ENCODE results near the gene FAM228A.
"Not testable (repeated sequence)": the region's sequence is repeated elsewhere in the genome, so short reads cannot be mapped to it uniquely, and the experiment has no call there.

FAM228A gene

DNA sequence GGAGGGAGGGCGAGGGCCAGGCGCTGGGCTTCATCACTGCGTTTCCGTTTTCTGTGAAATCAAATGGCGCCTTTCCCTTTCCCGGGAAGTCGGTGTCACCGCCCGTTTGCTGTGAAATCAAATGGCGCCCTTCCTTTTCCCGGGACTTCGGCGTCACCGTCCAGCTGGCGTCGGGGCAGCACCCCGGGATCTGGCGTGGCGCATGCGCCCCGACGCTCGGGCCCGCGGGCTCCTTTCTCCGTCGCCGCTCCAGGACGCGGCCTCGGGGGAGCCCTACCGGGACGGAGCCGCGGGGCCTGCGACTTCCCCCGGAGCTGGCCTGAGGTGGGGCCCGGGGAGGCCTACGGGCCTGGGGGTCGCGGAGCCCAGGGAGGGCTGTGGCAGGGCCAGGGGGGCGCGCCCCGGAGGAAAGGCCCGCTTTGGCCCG, at the start of gene FAM228A:
Gene FAM228A, plus strand, starts transcription at position 203 of the 427 bp plus-strand sequence. CDS start 428 bp downstream, outside the sequence.
- no peak for DNase-seq (ENCODE audit: low spot score)

DNA sequence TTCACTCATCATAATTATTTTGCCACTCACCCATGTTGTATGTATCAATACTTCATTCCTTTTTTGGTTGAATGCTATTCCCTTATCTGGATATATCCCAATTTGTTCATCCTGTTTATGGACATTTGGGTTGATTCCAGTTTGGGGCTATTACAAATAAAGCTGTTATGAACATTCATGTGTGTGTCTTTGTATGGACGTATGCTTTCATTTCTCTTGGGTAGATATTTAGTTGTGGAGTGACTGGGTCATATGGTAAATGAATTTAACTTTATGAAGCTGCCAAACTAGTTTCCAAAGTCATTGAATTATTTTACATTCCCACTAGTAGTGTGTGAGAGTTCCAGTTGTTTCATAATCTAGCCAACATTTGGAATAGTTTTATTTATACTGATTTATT, 48.9 kb upstream of the FAM228A start:
- DNase-seq (ENCODE audit: low spot score), result no peak

DNA sequence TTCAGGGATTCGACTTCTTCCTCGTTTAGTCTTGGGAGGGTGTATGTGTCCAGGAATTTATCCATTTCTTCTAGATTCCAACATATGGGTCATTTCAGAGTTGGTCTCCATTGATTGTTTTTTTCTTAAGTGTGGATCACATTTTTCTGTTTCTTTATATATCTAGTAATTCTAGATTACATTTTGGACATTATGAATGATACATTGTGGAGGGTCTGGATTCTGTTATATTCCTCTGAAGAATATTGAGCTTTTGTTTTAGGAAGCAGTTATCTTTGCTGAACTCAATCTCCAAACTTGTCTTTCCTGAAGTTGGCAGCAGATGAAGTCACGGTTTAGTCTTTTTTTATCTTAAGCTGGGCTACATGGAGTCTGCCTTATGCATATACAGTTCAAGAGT, 42.3 kb upstream of the FAM228A start:
- no peak for DNase-seq (ENCODE audit: low spot score)

DNA sequence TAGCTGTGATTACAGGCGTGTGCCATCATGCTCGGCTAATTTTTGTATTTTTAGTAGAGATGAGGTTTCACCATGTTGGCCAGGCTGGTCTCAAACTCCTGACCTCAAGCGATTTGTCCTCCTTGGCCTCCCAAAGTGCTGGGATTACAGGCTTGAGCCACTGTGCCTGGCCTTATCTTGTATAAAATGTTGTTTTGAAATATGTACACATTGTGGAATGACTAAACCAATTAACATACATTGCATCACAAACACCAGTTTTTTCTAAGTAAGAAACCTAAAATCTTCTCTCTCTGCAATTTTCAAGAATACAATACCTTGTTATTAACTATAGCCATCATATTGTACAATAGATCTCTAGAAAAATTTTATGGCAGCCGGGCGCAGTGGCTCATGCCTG, 34.5 kb upstream of the FAM228A start:
- not testable (repeated sequence) for DNase-seq (ENCODE audit: low spot score)

DNA sequence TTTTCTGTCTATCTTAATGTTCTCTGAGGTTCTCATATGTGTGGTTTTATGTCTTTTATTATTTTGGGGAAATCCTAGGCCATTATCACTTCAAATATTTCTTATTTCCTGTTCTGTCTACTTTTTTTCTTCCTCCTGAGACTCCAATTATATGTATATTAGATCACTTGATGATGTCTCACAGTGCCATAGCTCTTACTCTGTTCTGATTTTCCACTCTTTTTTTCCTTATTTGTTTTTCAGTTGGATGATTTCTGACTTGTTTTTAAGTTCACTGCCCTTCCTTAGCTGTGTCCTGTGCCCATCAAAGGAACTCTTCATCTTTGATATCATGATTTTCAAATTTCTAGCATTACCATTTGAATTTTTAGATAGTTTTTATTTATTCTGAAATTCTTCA, 27.5 kb upstream of the FAM228A start:
- DNase-seq (ENCODE audit: low spot score), result no peak

DNA sequence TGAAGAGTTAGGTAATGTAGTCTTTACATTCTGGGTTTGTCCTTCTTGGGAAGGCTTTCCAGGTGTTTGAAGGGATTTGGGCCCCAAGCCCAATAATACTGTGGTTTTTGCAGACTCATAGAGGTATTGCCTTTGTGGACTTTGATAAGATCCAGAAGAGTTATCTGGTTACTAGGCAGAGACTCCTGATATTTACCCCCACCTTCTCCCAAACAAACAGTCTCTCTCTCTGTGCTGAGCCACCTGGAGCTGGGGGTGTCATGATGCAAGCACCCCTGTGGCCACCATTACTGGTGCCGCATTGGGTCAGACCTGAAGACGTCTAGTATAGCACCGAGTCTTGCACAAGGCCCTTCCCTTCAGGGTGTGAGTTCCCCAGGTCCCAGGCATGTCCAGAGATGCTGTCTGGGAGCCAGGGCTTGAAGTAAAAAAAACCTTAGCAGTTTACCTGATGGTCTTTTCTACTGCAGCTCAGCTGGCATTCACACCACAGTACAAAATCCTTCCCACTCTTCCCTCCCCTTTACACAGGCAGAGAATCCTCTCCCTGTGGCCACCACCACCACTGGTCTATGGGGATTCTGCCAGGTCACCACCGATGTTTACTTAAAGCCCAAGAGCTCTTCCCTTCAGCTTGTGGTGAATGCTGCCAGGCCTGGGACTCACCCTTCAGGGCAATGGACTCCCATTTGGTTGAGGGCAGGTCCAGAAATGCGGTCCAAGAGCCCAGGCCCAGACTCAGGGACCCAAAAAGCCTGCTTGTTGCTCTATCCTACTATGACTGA, 22.2 kb upstream of the FAM228A start:
- no peak for DNase-seq (ENCODE audit: low spot score)

DNA sequence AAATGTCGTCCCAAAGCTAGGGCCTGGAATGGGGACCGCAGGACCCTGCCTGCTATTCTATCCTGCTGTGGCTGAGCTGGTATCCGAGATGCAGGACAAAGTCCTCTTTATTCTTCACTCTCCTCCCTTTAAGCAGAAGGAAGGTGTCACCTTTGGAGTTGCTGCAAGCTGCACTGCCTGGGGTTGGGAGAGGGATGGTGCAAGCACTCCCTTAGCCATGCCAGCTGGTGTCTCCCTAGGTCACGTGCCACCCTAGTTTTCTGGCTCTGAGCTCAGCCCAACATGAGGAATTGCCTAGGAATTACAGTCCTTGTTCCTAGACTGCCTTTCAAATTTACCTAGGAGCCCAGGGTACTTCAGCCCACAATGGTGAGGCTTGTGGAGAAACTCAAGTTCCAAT, 21.4 kb upstream of the FAM228A start:
- DNase-seq (ENCODE audit: low spot score), result no peak

DNA sequence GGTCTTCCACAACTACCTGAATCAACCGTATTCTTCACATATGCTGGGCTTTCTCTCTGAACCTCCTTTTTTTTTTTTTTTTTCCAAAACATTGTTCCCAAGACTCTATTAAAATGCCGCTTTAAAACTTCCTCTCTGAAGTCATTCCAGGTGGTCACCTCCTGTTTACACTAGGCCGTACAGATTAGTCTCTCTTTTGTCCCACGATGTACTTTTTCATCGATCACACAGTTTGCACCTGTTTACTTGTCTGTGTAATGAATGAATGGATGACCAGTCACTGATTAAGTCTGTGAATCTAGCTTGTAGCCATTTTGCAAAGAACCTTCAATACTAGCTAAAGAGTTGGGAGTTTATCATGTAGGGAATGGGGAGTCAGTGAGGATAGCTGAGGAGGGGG, 16.7 kb upstream of the FAM228A start:
- no peak for DNase-seq (ENCODE audit: low spot score)

DNA sequence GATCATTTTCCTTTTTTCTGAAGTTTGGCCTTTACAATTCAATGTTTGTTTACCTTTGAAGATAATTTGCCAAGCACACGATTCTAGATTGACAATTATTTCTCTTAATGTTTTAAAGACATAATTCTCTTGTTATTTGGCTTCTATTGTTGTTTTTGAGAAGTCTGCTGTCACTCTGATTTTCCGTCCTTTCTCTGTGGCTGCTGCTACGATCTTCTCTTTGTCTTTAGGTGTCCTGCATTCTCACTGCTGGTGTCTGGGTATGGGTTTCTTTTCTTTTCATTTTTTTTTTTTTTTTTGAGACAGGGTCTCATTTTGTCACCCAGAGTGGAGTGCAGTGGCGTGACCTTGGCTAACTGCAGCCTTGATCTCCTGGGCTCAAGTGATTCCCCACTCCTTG, 15.1 kb upstream of the FAM228A start:
- no peak for DNase-seq (ENCODE audit: low spot score)

DNA sequence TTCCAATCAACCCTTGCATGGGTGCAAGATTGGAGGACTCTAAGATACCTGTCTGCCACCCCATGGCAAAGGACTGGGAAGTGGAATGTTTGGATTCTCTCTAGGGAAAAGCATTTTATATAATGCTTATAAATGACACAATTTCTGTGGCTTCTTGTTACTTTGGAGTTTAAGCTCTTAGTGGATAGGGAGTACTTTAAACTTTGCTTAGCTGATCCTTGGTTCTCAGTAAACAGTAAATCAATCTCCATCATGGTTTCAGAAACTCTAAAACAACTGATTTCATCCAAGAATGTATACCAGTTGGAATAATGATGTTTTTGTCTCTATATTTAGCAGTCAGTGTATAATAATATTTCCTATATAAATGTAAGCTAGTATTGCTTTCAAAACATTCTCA, 14.1 kb upstream of the FAM228A start:
- no peak for DNase-seq (ENCODE audit: low spot score)

DNA sequence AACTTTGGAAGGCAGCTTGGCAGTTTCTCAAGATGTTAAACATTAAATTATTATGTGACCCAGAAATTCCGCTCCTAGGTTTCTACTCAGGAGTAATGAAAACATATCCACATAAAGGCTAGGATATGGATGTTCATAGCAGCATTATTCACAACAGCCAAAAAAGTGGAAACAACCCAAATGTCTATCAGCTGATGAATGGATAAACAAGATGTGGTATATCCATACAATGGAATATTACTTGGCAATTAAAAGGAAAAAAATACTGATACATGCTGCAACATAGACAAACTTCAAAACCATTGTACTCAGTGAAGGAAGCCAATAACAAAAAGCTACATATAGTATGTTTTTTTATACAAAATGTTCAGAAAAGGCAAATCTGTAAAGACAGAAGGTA, 12.4 kb upstream of the FAM228A start:
- DNase-seq (ENCODE audit: low spot score), result no peak

DNA sequence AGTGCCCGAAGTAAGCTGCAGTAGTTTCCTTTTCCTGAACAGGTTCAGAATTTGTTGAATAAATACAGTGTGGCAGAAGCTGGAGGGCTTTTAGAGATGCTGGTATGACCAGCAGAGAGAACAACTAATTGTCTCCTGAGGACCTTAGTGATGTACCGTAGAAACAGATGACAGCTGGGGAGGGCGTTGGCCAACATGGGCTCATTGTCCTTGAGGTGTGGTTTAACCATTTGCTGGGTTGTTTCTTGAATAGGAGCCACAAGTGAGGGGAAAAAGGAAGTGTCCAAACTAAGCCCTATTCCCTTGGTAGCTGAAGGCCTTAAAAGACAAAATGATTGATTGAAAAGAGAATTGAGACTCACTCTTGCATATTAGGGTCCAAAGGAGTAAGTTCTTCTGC, 11.7 kb upstream of the FAM228A start:
- DNase-seq (ENCODE audit: low spot score), result no peak

DNA sequence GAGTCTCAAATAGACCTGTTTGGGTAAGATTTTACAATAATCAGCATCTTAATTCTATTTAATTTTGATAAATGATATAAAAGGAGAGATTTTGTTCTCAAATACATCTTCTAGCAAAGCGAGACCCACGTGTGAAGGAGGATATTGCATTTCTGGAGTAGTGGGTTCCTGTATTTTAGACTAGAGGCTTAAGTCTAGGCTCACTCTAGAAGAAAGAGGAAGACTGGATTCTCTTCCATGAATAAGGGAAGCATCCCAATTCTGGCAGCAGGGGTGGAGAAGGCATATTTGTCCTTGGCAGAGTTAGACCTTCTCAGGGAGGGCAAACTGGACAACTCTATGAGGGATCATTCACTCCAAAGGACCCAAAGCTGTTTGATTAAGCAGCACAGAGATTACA, 11.3 kb upstream of the FAM228A start:
- DNase-seq (ENCODE audit: low spot score), result no peak

DNA sequence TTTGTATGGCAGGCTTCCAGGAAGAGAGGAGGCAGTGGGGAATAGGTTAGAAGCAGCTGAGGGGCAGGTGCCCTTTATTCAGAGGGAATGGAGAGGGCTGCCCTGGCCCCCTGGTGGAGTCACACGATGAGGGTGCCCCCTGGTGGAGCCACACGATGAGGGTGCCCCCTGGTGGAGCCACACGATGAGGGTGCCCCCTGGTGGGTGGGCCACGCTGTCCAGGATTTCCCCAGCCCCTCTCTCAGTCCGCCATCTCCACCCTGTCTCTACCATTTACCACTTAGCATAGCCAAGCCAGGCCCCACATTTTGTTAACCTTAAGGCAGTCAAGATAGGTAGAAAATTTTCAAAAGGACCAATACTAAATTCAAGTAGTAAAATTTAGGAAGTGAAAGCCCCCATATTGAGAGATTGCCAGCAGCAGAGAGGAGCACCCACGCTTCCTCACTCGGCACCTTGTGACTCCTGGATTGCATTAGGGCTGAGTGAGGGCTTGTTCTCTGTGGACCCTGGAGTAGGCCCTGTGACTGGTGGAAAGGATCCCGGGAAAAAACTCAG, 10.4 kb upstream of the FAM228A start:
- peak; percentile 39 for DNase-seq (ENCODE audit: low spot score)

DNA sequence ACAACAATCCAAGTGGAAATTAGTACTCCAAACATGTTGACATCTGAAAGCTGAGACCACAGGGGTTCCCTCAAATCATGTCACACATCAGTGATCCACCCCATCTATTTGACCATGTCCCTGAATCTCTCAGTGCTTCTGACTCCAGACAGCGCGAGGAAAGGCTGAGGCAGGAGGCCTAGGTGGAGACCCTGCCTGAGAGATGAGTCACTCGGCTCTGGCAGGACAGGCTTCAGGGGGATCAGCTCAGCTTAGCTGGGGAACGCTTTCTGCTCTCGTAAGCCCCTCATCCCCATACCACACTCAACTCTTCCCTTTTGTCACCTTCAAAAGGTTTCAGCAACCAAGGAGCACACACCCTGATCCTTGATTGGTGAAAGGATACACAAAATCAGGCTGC, 5.8 kb upstream of the FAM228A start:
- no peak for DNase-seq (ENCODE audit: low spot score)

DNA sequence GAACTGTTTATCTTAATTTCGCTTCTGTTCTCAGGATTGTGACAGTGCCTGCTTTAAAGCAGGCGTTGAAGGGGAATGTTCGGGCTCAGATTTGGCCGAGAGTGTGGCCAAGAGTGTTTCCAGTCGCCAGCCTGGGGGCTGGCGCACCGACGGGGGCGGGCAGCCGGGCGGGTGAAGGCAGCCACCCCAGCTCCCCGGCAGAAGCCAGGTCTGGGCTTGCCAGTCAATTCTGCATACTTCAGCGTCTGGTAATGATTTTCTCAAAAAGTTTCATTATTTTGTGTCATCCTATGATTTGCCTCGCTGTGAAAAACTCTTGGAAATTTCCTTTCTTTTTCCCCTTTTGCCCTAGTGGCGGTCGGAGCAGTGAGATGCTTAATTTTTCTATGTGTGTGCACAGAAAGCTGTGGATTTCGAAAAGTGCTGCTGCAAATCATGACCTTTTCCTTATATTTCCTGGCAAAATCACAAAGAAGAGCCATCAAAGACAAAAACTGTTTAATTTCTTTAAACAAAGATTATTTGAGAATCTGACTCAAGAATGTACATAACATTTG, 856 bp downstream of the FAM228A start:
- DNase-seq (ENCODE audit: low spot score), result no peak

DNA sequence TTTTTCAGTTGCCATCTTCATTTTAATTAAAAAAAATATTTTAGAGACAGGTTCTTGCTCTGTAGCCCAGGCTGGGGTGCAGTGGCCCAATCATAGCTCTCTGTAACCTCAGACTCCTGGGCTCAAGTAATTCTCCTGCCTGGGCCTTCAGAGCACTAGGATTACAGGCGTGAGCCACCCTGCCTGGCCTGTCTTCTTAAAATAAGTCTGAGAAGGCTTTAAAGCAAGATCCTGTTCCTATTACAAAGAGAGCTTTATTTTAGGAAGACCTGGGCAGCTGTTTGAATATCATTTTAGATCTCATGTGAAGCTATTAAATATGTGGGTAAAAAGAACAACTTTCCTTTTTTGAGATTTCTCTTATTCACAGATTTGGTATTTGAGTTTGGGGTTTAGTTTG, 1.5 kb downstream of the FAM228A start:
- DNase-seq (ENCODE audit: low spot score), result no peak

DNA sequence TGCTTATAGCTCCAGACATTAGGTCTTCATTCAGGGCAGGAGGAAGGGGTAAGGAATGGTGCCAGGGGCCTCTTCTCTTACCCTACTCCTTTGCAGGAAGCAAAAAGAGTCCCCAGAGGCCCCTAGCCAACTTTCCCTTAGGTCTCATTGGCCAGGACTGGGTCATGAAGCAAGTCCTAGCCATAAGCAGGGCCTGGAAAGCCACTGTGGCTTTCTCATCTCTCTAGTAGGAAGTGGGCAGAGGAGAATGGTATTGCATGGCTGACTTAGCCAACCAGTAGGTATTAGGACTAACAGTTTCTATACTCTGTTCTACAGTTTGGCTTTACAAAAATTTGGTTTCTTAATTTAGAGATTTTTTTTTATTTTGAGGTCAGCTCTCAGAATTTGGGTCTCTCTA, 4.8 kb downstream of the FAM228A start:
- no peak for DNase-seq (ENCODE audit: low spot score)

DNA sequence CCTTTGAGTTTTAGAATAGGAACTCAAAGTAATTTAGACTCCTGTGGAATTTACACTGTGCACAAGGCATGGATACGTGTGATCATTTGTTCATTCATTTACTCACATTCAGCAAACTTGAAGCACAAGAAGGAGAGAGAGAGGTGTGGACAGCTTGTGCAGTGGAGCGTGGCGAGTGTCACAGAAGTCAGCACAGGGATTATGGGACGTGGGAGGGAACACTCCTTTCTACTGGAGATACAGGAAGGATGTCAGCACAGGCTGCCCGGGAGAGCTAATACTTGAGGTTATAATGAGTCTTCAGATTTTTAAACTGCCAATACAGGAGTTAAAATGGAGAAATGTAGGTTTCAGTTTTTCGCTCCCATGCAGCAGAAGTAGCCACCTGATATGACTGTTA, 7.0 kb downstream of the FAM228A start:
- no peak for DNase-seq (ENCODE audit: low spot score)

DNA sequence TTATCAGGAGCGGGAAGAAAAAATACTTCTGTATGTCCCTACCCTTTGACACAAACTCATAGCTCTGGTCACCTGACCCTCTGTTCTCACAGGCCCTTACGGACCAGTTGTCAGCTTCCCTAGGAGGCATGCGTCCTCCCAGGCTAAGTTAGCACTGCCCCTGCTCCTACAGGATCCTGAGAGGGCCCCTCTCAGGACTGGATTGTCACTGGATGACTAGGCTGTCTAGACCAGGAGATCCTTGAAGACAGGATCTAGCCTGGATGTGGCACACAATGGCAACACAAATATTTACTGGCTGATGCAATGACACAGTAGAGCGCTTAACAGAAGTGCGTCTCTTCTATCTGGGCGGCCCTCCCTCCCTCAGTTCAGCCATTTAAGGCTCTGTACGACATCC, 7.7 kb downstream of the FAM228A start:
- DNase-seq (ENCODE audit: low spot score), result no peak

DNA sequence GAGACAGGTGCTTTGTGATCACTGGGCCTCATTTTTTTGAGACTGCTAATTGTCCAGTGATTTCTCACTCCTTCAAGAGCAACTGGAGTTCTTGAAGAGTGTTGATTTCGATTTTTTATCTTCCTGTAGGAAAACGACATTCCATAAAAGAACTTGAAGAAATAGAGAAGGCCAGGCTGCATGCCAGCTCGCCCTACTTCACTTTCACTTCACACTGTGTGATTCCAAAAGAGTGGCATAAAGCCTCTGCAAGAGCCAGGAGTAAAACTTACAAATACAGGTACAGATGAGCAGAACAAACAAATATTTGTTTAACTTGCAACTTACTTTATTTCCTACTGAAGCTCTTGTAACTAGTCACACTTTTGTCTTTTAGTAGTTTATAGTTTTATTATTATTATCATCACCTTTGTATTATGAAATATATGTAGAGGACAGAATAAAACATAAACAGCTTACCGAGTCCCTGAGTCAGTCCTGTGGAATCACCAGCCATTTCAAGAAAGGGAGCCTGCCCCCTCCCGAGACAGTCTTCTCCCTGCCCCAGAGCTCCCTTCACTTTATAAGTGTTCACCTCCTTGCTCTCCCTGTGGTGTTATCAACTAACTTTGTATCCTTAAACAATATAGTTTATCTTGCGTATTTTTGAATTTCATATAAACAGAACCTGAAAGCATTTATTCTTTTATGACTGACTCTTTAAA, 8.7 kb downstream of the FAM228A start:
- no peak for DNase-seq (ENCODE audit: low spot score)

DNA sequence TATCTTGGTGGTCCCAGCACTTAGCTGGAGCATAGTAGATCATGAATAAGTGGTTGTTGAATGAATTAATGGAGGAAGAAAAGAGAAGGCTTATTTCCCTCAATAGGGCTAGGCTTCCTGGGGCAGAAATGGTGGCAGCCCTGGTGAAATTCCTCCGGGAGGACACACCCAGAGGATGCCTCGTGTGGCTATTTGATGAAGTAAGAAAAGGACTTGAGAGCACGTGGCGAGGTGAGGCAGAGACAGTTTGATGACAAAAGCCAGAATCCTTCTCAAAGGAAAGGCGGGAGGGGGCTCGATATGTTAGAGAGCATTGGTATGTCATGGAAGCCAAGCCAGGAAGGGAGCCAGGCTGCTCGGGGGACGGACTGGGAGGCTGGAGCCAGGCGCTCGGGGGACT, 14.7 kb downstream of the FAM228A start:
- no peak for DNase-seq (ENCODE audit: low spot score)

DNA sequence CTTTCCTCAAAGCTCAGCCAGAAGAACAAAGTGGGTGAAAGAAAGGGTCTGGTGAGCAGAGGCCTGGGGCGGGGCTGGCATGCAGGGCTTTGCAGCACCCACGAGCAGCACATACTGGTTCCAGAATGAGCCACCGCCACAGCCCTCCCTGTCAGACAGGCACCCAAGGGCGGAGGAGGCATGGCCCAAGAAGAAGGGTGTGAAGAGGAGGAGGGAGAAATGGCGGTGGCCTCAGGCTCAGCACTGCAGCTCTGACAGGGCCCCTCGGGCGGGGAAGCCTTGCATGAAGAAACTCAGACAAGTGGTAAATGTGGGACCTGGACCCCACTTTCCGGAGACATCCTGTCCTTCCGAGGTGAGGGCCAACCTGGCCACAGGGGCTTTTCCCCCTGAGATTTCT, 15.7 kb downstream of the FAM228A start:
- no peak for DNase-seq (ENCODE audit: low spot score)

All from SW480 (cell line).